B cell (primary cell): Measurements from ENCODE around the gene FRK. TPM values are rescaled to one million over a fixed set of nuclear protein-coding genes. Genes with fewer than 3 reads are reported as not detected.

Experiments
- ATAC-seq: fragments of 200-7000 bp; cut with Tn5 transposase; one replicate; pipeline ENCODE4 v1.10.0; 2021; ENCODE audit warnings: low read depth, mild to moderate bottlenecking, moderate number of reproducible peaks, moderate library complexity
- CTCF ChIA-PET: fragments of 350-600 bp; sonication (Branson Sonifier 250); formaldehyde crosslinking; loops from one replicate; lab custom pipeline; 2021; ENCODE audit warnings: antibody characterized with exemption, inconsistent platforms; lab: Charles Lee
- POLR2A ChIA-PET: fragments of 350-600 bp; sonication (Branson Sonifier 250); formaldehyde crosslinking; loops from one replicate; lab custom pipeline; 2021; ENCODE audit warnings: antibody characterized with exemption; lab: Charles Lee
- DNase-seq: peaks from one replicate; pipeline ENCODE4 v3.0.0; 2013
- H2AFZ ChIP-seq: 2 replicates; pipeline ENCODE4 v1.6.1; 2012; ENCODE audit warnings: mild to moderate bottlenecking, low read depth, low read length; ENCODE audit not compliant: insufficient read depth, poor library complexity, severe bottlenecking
- H3K27ac ChIP-seq, 2 donors: 1 replicate in 1 of 2; 2 replicates in 1 of 2; pipeline ENCODE4 v1.5.1; 2012 to 2013; ENCODE audit warnings: low read length in 2 of 2, mild to moderate bottlenecking in 2 of 2, moderate library complexity in 1 of 2
- H3K27me3 ChIP-seq, 4 experiments: fragments of 200-600 bp in 1 of 4; sonication (generic) in 1 of 4; replicated peaks in 1 of 4; 1 replicate in 2 of 4; 2 replicates in 2 of 4; pipeline versions ENCODE4 v1.6.1 to v1.7.0; 2013 to 2016; ENCODE audit warnings: low read length in 3 of 4, mild to moderate bottlenecking in 2 of 4, mixed read lengths in 1 of 4, moderate library complexity in 1 of 4; ENCODE audit not compliant: insufficient read depth in 4 of 4, control insufficient read depth in 3 of 4; ENCODE audit errors: control extremely low read depth in 1 of 4
- H3K36me3 ChIP-seq, 2 experiments: replicated peaks in 1 of 2; 1 replicate in 1 of 2; 2 replicates in 1 of 2; pipeline versions ENCODE4 v1.6.1 to v1.7.1; 2013; ENCODE audit warnings: low read length in 1 of 2; ENCODE audit not compliant: insufficient read depth in 2 of 2, control insufficient read depth in 1 of 2; ENCODE audit errors: control extremely low read depth in 1 of 2, extremely low read depth in 1 of 2
- H3K4me1 ChIP-seq, 2 donors: fragments of 200-600 bp in 1 of 2; sonication (generic) in 1 of 2; 1 replicate in 1 of 2; 2 replicates in 1 of 2; pipeline versions ENCODE4 v1.5.1 to v1.6.1; 2013 to 2017; ENCODE audit warnings: low read length in 2 of 2; ENCODE audit not compliant: control insufficient read depth in 2 of 2, insufficient read depth in 2 of 2
- H3K4me2 ChIP-seq: replicated peaks from 2 replicates; pipeline ENCODE3; 2012; ENCODE audit warnings: mild to moderate bottlenecking, low read depth, low read length; ENCODE audit not compliant: poor library complexity, severe bottlenecking
- H3K4me3 ChIP-seq, 5 experiments: fragments of 200-600 bp in 1 of 5; sonication (generic) in 1 of 5; 1 replicate in 3 of 5; 2 replicates in 2 of 5; pipeline versions ENCODE4 v1.5.1 to v1.7.0; 2011 to 2016; ENCODE audit warnings: low read length in 4 of 5, mild to moderate bottlenecking in 4 of 5, low read depth in 2 of 5, control low read depth in 1 of 5, moderate library complexity in 1 of 5; ENCODE audit not compliant: insufficient read depth in 1 of 5; ENCODE audit errors: control extremely low read depth in 1 of 5, extremely low read depth in 1 of 5
- H3K79me2 ChIP-seq: fragments of 200-600 bp; sonication (generic); one replicate; pipeline ENCODE4 v1.6.0; 2016; ENCODE audit warnings: low read length; ENCODE audit not compliant: control insufficient read depth, insufficient read depth
- H3K9ac ChIP-seq: fragments of 200-600 bp; sonication (generic); 2 replicates; pipeline ENCODE4 v1.6.1; 2017; ENCODE audit warnings: mild to moderate bottlenecking, low read length, moderate library complexity
- H3K9me3 ChIP-seq, 3 donors: one replicate each; pipeline versions ENCODE4 v1.6.1 to v1.7.1; 2013; ENCODE audit warnings: low read length in 2 of 3; ENCODE audit not compliant: control insufficient read depth in 2 of 3, insufficient read depth in 1 of 3; ENCODE audit errors: control extremely low read depth in 1 of 3
- H4K20me1 ChIP-seq: 2 replicates; pipeline ENCODE4 v1.6.0; 2012; ENCODE audit warnings: mild to moderate bottlenecking, low read length; ENCODE audit not compliant: insufficient read depth, control insufficient read depth, poor library complexity, severe bottlenecking
- H3K27ac Mint-ChIP-seq: one replicate; pipeline ENCODE4 v1.8.0; 2021; ENCODE audit warnings: mixed read lengths
- H3K27me3 Mint-ChIP-seq: one replicate; pipeline ENCODE4 v1.8.0; 2021; ENCODE audit warnings: mixed read lengths
- H3K4me1 Mint-ChIP-seq: one replicate; pipeline ENCODE4 v1.8.0; 2021; ENCODE audit warnings: mixed read lengths
- H3K4me3 Mint-ChIP-seq: one replicate; pipeline ENCODE4 v1.8.0; 2021; ENCODE audit warnings: mixed read lengths
- H3K9me3 Mint-ChIP-seq: one replicate; pipeline ENCODE4 v1.8.0; 2022; ENCODE audit warnings: mixed read lengths; ENCODE audit not compliant: insufficient read depth
- EZH2 ChIP-seq: IDR thresholded peaks from 2 replicates; pipeline ENCODE4 v1.6.1; 2012; ENCODE audit warnings: borderline replicate concordance, low read depth, mild to moderate bottlenecking, moderate library complexity, low read length; ENCODE audit not compliant: insufficient read depth, poor library complexity, severe bottlenecking
- whole genome bisulfite sequencing: methylation state at CpG from one replicate; pipeline ENCODE4 v1.1.5; 2013; ENCODE audit warnings: missing lambda C conversion rate; ENCODE audit not compliant: insufficient coverage; 5-methylcytosine and 5-hydroxymethylcytosine counted together
- intact Hi-C: fragments of 100-400 bp; cut with micrococcal nuclease; formaldehyde crosslinking; loops from one replicate; pipeline ENCODE4 v1.10.0; 2022
- polyA plus RNA-seq: library from polyadenylated mRNA; depleted of rRNA; stranded (reverse); fragments of >200 nt; gene quantifications from 2 replicates; pipeline ENCODE4 v1.2.3, GENCODE V29; 2012
- total RNA-seq, 2 donors: library from RNA; stranded (reverse); fragments of 120-200 nt in 1 of 2; gene quantifications; 1 replicate in 1 of 2; 2 replicates in 1 of 2; pipeline versions ENCODE4 v1.2.3 to v1.2.4, GENCODE V29; 2013 to 2022
- TF ChIP-seq, protein P1 (sequence below): fragments of 200-600 bp; IDR thresholded peaks from one replicate; pipeline ENCODE4 v1.8.0; 2022; ENCODE audit warnings: antibody characterized with exemption, mild to moderate bottlenecking

The FRK gene
- total and polyA plus RNA-seq, 2 donors (not counting 1 experiment from before 2014, with no cell fraction given) = 0.01 to 0.07 TPM

DNA sequence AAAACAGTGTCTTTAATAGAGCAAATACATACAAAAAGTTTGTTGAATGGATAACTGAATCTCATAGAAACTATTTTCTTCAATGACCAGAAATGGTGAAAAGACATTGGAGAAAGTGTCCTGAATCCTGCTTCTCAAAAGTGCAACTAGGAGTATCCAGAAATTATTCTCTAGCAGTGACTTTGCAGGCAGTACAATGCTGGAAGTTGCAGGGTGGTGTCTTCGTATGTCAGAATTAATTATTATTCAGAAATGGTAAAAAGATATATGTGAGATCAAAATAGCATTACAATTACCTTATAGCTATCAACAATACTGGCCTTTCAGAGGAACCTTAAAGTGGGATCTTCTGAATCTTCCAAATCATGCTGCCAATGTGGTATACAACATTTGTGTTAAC, 10.0 kb downstream of the FRK start:
- H3K36me3 ChIP-seq = no peaks in the 10 kb centered on the region
- ATAC-seq (no peak), DNase-seq (no peak)
- WGBS = no CpG with 5 or more reads among the region's 1 CpG
- no peaks in the 10 kb centered on the region for H3K9me3 ChIP-seq
- Mint-ChIP-seq H3K9me3 (no peaks in the 10 kb centered on the region), H3K4me1 (peaks cover 4% of the 10 kb centered on the region), H3K27ac (no peak overlapping the region), H3K4me3 (no peak overlapping the region), H3K27me3 (peaks cover 6% of the 10 kb centered on the region)
- no peak overlapping the region for H2AFZ ChIP-seq
- H3K27me3 ChIP-seq = peaks cover 0 to 3% (median 0%) of the 10 kb centered on the region in 4 experiments
- no peak overlapping the region for H3K4me2 ChIP-seq
- H3K79me2 ChIP-seq = no peaks in the 10 kb centered on the region
- no peaks in the 10 kb centered on the region for H4K20me1 ChIP-seq
- peaks cover 8 to 9% of the 10 kb centered on the region in 2 donors for H3K4me1 ChIP-seq
- H3K9ac ChIP-seq = no peak overlapping the region
- intact Hi-C loops = loop anchor here (5.0 kb wide), 1 partner anchor 33 kb away; no protein-coding TSS in a partner anchor
- ChIA-PET CTCF (no interaction called here), POLR2A (no interaction called here)
- TF ChIP-seq EZH2 = no peak
- TF ChIP-seq, protein P1, sequence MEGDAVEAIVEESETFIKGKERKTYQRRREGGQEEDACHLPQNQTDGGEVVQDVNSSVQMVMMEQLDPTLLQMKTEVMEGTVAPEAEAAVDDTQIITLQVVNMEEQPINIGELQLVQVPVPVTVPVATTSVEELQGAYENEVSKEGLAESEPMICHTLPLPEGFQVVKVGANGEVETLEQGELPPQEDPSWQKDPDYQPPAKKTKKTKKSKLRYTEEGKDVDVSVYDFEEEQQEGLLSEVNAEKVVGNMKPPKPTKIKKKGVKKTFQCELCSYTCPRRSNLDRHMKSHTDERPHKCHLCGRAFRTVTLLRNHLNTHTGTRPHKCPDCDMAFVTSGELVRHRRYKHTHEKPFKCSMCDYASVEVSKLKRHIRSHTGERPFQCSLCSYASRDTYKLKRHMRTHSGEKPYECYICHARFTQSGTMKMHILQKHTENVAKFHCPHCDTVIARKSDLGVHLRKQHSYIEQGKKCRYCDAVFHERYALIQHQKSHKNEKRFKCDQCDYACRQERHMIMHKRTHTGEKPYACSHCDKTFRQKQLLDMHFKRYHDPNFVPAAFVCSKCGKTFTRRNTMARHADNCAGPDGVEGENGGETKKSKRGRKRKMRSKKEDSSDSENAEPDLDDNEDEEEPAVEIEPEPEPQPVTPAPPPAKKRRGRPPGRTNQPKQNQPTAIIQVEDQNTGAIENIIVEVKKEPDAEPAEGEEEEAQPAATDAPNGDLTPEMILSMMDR = no peak
- no peak overlapping the region for H3K27ac ChIP-seq
- no peak overlapping the region for H3K4me3 ChIP-seq

DNA sequence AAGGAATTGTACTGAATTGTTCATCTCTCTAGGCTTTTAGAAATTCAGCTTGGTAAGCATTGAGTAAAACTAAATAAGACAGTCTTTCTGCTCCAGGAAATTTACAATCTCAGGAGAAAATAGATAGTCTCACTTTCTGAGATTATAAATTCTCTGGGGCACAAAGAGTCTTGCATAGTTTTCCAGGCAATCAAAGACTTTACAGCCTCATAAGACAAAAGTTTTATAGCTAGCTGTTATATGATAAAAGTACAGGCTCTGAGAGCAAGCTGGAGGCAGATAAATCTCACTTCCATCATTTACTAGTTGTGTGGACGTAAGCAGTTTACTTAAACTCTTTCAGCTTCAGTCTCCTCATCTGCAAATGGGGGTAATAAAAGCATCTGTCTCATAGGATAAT, 11.4 kb downstream of the FRK start:
- ChIA-PET CTCF (no interaction called here), POLR2A (no interaction called here)
- Histone ChIP-seq H3K4me1 (peaks cover 8 to 9% of the 10 kb centered on the region in 2 donors), H3K9ac (no peak overlapping the region), H4K20me1 (no peaks in the 10 kb centered on the region), H3K79me2 (no peaks in the 10 kb centered on the region), H3K27me3 (peaks cover 0 to 3% (median 0%) of the 10 kb centered on the region in 4 experiments), H2AFZ (no peak overlapping the region), H3K36me3 (no peaks in the 10 kb centered on the region), H3K4me2 (no peak overlapping the region), H3K27ac (no peak overlapping the region), H3K4me3 (no peak overlapping the region), H3K9me3 (no peaks in the 10 kb centered on the region)
- Mint-ChIP-seq H3K9me3 (no peaks in the 10 kb centered on the region), H3K4me3 (no peak overlapping the region), H3K4me1 (peaks cover 4% of the 10 kb centered on the region), H3K27me3 (peaks cover 5% of the 10 kb centered on the region), H3K27ac (no peak overlapping the region)
- TF ChIP-seq, protein P1 = no peak
- intact Hi-C loops = no loop called here
- WGBS = no CpG with 5 or more reads among the region's 1 CpG
- ATAC-seq (no peak), DNase-seq (no peak)
